CD4-positive, alpha-beta T cell treated with Interferon alpha-2 for 1 hour (primary cell): Measurements from ENCODE around the gene SLC7A6OS.
A peak's percentile ranks its signal among the peaks of the same experiment; 100 is the strongest.
"Not testable (repeated sequence)": the region's sequence is repeated elsewhere in the genome, so short reads cannot be mapped to it uniquely, and the experiment has no call there.

ENCODE experiments used
- DNase-seq, 2 donors: peaks; one replicate each; pipeline ENCODE4 v3.0.0-alpha.2; 2020 to 2022

SLC7A6OS gene

DNA sequence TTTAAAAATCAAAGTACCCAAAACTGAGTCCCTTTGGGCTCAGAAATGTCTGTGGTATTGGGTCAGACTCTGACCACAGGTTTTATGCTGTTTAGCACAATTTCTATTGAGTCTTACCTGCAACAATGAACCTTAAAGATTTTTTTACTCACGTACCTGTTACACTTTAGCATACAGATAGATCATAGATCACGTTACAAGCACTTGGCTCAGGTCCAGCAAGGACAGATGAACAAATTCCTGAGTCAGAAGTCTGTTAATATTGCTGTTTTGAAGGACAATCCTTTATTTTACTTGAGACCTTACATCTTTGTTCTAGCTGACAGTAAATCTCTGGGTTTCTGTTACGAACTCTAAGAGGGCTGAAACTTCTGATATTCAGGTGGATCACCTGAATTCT lies 12.8 kb downstream of the SLC7A6OS start:
- no peak for DNase-seq

DNA sequence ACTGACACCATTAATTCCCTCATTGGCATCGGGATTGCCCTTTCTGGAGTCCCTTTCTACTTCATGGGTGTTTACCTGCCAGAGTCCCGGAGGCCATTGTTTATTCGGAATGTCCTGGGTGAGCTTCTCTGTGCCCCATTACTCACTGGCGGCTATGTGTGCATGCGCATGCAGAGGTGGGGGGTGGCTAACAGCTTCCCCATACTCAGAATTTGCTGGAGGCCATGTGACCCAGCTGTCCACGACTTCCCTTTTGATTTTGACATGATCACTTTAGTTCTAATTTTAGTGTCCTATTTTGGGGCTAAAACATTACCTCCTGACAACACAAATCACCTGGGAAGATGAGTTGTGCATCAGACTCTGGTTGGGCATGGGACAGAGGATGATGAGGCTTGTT lies 14.1 kb downstream of the SLC7A6OS start:
- DNase-seq, result no peak

DNA sequence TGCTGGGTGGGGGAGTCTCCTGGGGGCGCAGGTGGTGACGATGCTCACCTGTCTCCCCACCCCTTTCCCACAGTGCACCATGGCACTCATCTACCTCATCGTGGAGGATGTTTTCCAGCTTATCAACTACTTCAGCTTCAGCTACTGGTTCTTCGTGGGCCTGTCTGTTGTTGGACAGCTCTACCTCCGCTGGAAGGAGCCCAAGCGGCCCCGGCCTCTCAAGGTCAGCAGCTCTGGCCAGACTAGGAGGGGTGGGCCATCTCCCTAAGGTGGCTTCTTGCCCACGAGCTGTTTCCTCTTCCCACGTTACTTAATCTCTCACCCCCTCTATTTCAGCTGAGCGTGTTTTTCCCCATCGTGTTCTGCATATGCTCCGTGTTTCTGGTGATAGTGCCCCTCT lies 14.5 kb downstream of the SLC7A6OS start:
- DNase-seq, result no peak

DNA sequence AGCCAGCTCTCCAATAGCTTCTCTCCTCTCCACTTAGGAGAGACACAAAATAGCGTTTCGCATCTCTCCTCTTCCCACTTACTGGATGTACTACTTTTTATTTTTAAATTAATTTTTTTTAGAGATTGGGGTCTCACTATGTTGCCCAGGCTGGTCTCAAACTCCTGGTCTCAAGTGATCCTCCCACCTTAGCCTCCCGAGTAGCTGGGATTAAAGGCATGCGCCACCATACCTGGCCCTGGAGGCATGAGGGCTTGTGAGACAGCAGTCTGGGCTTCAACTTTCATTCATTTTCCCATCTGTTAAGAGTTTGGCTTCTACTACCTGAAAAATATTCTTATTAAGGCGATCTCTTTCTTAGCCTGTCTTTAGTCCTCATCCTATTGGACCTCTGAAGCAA lies 18.3 kb downstream of the SLC7A6OS start:
- no peak for DNase-seq

DNA sequence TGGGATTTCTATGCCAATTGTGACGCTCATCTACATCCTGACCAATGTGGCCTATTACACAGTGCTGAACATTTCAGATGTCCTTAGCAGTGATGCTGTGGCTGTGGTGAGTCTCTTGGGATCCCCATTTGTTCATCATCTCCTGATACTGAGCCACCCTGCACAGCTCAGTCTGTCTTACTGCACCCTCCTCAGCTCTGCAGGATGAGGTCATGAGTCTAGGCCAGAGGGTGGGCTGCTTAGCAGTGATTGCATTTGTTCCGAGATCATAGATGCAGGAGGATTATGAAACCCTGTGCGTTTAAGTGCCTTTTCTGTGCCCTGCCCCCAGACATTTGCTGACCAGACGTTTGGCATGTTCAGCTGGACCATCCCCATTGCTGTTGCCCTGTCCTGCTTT lies 19.5 kb downstream of the SLC7A6OS start:
- no peak for DNase-seq

DNA sequence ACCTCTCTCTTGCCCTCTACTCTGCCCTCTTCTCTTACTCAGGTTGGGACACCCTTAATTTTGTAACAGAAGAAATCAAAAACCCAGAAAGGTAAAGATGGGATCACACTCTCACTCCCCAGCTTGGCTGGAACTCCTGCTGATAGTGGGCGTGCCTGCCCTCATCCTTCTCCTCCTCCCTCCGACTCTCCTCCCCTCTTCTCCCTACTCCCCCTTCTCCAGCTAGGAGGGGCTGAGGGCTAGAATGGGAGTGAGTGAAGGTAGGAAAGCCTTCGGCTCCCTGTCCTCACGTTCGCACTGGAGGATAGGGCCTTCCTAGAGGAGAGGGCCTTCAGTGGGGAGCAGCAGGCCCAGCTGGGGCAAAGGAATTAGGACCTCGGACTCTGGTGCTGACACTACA lies 20.3 kb downstream of the SLC7A6OS start:
- no peak for DNase-seq

DNA sequence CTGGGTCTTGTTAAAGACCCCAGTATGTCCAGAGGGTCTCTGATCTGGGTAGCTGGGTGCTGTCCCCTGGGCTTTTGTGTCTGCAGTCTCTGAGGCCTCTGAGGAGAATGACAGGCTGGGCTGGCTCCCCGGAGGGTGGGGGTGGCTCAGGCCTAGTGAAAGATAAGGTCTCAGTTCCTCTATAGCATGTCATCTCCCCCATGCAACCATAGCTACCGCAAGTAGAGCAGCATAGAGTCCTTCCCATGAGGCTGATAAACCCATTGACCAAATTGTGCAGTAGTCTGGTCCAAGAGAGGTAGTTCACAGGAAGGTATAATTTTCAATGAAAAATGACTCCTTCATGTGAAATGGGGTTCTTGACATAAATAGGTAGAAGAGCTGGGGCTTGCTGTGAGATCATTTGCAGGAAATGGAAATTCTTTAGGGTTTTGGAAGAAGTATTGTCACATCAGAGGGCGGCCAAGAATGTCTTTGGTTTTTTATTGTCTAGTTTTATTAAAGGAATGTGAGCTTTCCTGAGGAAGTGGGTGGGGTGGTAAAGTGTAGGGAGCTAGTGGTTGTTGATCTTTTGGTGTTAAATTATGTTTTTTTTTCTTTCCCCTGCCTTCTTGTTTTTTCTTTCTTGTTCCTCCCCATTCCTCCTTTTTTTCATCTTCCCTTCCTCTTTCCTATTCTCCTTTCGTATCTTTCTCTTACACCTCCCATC lies 21.0 kb downstream of the SLC7A6OS start:
- peak; percentile 68 to 71 for DNase-seq

DNA sequence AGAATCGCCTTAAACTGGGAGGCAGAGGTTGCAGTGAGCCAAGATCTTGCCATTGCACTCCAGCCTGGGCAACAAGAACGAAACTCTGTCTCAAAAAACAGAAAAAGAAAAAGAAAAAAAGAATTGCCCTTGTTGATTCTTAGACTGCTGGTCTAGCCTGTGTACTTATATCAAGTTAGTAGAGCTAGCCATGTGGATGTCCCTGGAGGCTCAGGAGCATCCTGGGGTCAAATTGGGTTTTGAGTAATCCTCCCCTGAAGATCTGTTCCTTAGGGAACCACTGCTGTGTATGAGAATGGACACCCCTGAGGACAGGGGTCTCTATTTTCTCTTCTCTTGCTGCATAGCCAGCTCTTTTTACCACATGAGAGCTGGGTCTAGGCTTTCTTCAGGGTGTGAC lies 21.5 kb downstream of the SLC7A6OS start:
- no peak for DNase-seq

DNA sequence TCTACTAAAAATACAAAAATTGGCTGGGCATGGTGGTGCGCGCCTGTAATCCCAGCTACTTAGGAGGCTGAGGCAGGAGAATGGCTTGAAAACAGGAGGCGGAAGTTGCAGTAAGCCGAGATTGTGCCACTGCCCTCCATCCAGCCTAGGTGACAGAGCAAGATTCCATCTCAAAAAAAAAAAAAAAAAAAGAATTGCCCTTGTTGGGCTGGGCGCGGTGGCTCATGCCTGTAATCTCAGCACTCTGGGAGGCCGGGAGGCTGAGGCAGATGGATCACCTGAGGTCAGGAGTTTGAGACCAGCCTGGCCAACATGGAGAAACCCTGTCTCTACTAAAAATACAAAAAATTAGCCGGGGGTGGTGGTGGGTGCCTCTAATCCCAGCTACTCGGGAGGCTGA lies 21.9 kb downstream of the SLC7A6OS start:
- not testable (repeated sequence) for DNase-seq

DNA sequence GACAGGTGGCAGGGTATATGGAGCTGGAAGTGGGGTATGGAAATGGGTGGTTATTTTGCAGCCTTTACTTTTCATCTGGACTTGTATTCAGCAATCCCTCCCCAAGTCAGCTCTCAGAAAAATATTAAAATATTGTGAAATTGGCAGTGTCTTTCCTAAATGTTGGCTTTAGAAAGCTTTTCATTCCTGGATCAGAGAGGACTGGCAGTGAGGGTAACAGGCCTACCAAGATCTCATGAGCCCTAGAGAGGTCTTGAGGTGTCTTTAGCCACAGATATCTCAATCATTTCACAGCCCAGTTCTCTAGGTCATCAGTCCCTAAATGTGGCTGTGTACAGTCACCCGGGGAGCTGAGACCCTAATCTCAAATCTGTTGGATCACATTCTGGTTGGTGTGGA lies 22.5 kb downstream of the SLC7A6OS start:
- DNase-seq, result no peak

DNA sequence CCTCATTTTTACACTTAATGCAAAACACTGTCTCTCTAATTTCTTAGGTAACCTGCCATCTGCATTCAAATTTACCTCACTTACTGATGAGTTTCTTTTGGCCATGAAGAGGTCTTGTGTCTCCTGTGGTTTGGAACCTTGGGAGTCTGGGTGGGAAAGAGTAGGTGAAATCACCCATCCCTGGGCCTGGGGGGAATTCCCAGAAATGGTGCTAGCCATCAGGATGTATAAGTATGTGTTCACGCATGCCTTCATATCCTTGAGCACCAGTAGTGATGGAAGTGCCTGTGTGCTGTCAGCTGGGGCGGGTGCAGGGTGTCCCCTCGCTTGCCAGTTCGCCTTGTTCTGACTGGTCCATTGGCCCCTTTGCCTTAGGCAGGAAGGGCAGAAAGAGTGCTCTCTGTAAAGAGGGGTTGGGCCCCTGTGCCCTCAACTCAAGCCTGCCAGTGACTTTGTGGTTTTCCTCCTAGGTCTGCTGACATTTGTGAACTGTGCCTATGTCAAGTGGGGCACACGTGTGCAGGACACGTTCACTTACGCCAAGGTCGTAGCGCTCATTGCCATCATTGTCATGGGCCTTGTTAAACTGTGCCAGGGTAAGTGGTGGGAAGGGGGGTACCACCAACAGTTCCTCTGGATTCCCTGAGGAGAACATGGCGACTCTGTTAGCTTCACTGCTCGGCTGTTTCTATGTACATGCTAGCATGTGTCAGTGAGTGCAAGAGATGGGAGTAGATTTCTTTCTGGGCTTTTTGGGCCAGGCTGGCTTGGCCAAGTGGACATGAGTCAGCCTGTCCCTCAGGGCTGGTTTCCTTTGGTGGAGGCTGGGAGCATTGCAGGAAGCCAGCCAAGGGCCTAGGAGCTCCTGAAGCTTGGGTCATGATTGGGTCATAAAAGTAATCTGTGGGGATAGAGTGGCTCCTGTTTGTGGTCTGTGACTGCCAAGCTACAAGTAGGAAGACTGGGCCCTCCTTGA lies 23.2 kb downstream of the SLC7A6OS start:
- peak; percentile 48 to 69 for DNase-seq

DNA sequence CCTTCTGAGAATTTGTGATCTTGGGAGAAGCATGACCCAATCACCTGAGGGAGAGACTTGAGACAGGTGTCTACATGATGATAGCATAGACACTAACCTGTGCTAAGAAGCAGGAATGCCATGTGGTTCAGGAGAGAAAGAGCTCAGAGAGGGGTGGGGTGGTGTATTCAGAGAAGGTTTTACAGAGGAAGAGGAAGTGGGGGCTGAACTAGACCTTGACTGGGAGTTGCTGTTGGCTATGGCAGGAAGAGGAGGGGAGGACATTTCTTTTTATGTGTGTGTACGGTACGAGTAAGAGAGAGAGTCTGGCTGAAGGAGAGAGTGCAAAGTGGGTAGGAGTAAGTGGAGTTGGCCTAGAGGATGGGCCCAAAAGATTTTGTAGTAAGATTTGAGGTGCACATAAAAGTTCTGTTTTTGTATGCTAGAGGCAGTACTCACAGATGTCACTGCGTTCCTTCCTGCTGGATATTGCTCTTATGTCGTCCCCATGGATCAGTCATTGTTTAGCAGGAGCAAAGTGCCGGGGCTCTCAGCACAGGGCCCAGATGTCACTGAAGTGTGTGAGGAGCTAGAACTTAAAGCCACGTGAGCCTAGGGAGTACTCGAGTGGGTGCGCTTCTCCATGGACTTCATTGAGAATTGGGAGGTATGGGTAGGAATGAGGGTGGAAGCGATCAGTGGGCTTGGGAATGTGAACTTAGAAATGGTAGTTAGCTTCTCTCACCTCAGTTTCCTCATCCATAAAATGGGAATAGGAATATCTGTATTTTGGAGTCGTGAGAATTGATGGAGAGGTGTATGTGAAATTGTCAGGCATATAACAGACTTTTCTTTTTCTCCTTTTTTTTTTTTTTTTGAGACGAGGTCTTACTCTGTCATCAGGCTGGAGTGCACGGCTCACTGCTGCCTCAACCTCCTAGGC lies 24.3 kb downstream of the SLC7A6OS start:
- peak; percentile 29 to 65 for DNase-seq

DNA sequence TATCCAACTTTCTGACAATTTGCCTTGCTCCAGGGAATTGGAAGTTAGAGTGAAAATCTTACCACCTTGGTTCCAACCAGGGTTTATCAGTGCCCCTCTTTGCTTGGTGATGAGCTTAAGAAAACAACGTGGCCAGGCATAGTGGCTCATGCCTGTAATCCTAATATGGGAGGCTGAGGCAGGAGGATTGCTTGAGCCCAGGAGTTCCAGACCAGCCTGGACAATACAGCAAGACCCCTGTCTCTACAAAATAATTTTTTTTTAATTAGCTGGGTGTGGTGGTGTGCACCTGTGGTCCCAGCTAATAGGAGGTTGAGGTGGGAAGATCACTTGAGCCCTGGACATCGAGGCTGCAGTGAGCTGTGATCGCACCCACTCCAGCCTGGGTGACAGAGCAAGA lies 25.1 kb downstream of the SLC7A6OS start:
- no peak for DNase-seq

DNA sequence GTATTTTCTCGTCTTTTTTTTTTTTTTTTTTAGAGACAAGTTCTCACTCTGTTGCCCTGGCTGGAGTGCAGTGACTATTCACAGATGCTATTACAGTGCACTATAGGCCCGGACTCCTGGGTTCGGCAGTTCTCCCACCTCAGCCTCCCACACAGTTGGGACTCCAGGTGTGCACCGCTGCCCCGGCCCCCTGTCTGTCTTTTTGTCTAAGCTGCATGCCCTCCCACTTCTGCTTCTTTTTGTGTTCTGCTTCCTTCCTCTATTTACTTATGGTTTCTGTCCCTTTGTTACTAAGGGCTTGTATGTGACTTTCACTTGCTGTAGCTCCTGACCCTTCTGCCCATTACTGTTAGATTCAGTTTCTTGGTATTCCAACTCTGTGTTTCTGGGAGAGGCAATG lies 25.9 kb downstream of the SLC7A6OS start:
- peak; percentile 34 to 41 for DNase-seq

DNA sequence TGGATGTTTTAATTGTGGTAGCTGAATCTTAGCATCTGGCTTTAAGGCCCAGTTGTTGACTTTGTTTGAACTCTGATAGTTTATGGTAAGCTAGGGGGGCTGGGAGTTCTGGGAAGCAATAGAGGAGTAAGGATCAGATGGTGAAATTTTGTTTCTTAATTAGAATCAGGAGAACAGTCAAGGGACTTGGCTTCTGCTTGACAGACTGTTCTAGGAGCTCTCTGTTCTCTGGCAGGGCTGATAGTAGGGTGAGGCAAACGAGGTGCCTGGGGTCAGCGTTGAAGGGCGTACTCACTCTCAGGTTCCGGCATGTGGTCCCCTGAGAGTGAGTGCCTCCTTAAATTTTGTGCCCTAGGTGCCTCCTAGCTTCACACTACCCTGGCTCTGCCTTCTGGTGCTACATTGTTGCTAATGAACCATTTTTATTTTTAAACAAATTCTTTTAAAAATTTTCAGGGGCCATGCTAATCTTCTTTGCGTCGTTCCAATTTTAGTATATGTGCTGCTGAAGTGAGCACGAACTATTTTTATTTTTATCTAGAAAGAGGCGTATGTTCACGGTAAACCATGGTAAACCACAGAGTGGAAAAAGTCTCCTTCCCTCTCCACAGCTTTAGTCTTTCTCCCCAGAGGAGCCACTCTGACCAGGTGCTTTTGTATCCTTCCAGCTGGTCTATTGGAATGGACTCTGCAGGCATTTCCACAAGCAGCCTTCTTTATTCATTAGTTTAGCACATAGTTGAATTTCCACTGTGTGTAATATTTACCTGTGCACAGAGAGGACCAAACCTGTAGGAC lies 26.7 kb downstream of the SLC7A6OS start:
- no peak for DNase-seq

DNA sequence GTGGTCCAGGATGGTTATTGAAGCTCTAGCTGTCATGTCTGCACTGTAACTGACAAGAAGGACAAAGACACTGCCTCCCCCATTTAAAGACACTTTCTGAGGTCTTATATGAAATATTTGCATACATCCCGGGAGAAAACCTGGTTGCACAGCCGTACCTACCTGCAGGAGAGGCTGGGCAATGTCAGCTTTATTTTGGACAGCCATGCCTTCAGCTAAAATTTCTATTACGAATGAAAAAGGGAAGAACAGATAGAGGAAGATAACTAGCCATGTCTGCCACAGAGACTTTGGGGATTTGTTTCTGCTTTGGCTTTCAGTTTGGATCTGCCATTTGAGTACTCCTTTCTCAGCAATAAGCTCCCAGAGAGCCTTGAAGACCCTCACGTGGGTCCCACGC lies 27.4 kb downstream of the SLC7A6OS start:
- DNase-seq, result no peak

DNA sequence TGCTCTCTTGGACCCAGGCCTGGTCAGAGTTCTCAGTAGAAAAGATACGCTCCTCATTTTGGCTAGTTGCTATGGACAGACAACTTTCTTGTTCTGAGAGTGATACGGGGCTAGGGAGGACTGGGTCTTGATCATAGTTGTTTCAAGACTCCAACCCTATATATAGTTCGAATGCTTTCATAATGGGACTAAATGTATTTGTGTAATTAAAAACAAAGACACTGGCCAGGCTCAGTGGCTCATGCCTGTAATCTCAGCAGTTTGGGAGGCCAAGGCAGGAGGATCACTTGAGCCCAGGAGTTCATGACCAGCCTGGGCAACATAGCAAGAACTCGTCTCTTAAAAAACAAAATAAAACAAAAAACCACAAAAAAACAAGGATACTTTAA lies 28.7 kb downstream of the SLC7A6OS start:
- no peak for DNase-seq

DNA sequence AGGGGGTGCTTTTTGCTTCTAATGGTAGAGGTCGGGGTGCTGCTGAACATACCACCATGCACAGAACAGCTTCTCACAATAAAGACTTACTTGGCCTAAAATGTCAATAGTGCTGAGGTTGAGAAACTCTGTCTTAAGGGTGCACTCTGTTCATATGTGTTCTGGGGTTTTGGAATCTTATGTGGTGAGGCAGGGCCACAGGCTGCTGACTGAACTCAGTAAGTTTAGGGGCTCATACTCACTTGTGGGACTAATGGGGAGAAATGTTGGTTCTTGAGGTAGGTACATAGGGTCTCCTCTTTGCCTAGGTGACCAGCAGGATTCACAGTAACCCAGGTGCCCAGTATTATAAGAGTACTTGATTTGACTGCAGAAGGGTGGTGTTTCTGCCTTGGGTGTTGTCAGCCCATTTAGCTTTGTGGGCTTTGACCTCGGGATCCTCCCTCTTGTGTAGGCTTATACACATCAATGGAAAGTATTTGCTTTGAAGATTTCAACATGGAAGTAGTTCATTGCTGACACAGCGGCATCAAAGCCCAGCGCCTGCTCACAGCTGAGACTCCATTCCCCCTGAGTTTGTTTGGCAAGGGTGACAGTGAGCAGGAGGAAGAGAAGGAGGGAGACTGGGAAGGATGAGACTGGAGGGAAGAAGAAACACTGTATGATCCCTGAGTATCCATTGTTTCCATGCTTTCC lies 29.2 kb downstream of the SLC7A6OS start:
- peak in 1 of 2 donors; percentile 40 for DNase-seq

DNA sequence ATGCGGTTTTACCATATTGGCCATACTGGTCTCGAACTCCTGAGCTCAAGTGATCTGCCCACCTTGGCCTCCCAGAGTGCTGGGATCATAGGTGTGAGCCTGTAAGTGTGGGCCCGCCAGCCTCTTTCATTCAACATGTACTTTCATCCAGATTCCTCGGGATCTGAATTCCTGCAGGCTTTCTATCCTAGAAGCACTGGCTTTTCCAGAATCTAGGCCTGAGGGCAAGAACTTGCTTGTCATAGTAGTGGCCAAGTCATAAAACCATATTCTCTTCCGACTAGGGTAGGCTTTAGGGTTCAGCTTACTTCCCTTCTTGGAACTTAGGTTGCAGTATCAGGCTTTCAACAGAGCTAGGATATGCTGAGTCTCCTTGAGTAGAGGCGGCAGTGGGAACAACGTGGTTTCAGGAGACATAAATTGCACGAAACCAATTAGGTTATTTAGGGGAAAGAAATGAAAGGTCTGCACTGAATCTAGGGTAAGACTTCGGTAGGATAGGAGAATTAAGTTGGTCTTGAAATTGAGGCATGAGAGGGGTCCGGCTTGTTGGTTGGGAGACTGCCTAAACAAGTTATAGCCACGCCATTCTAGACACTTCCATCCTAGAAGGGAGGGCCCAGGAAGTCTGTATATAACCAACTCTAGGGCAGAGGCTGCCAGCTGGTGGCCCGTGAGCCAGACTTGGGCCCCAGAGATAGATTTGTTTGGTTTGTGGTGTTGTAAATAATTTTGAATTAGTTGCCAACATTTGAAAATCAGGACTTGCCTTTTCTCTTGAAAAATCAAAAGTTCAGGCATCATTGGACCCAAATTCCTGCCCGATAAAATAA lies 30.8 kb downstream of the SLC7A6OS start:
- DNase-seq, result no peak

DNA sequence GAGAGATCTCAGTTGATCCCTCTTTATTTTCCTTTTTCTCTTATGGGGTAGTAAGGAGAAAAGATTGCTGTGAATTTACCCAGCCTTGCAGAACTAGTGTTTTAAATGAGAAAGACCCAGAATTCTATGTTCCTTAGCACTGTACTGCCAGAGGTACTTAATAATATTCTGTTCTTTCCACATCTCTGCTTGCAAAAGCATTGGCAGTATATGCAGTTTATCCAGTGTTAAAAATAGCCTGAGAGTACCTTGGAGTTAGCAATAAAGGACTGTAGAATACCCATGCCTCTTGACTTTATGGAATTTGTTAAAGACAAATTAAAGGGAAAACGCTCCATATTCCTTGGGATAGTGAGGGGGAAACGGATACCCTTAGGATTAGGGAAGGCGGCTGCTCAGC lies 34.5 kb downstream of the SLC7A6OS start:
- DNase-seq, result no peak
